ENCODE data around the gene SLC38A1.

SLC38A1 gene

GRCh38 chr12:46160981-46161690 is 107.7 kb downstream of the SLC38A1 start:
- DNase-seq = no peak

GRCh38 chr12:46160101-46160980 is 108.5 kb downstream of the SLC38A1 start:
- DNase-seq = peak; percentile 87

GRCh38 chr12:46159309-46159901 is 109.4 kb downstream of the SLC38A1 start:
- DNase-seq = no peak

- no peak for DNase-seq
Observed at GRCh38 chr12:46158501-46158900, 110.3 kb downstream of the SLC38A1 start.

- DNase-seq = peak; percentile 87
Observed at GRCh38 chr12:46154221-46154985, 114.4 kb downstream of the SLC38A1 start.

GRCh38 chr12:46153268-46153872 is 115.5 kb downstream of the SLC38A1 start:
- DNase-seq = no peak

- no peak for DNase-seq
Observed at GRCh38 chr12:46152456-46152855, 116.4 kb downstream of the SLC38A1 start.

- no peak for DNase-seq
Observed at GRCh38 chr12:46150735-46151134, 118.1 kb downstream of the SLC38A1 start.

GRCh38 chr12:46149905-46150304 is 118.9 kb downstream of the SLC38A1 start:
- no peak for DNase-seq

- no peak for DNase-seq
Observed at GRCh38 chr12:46149079-46149464, 119.8 kb downstream of the SLC38A1 start.

GRCh38 chr12:46148327-46149078 is 120.3 kb downstream of the SLC38A1 start:
- no peak for DNase-seq

- no peak for DNase-seq
Observed at GRCh38 chr12:46147144-46147543, 121.7 kb downstream of the SLC38A1 start.

GRCh38 chr12:46145881-46146280 is 123.0 kb downstream of the SLC38A1 start:
- no peak for DNase-seq

GRCh38 chr12:46144433-46144832 is 124.4 kb downstream of the SLC38A1 start:
- DNase-seq = no peak

GRCh38 chr12:46136249-46136648 is 132.6 kb downstream of the SLC38A1 start:
- DNase-seq = no peak

- DNase-seq = no peak
Observed at GRCh38 chr12:46135750-46136149, 133.1 kb downstream of the SLC38A1 start.

GRCh38 chr12:46134852-46135251 is 134.0 kb downstream of the SLC38A1 start:
- DNase-seq = no peak

- peak; percentile 84 for DNase-seq
Observed at GRCh38 chr12:46134205-46134811, 134.5 kb downstream of the SLC38A1 start.

- no peak for DNase-seq
Observed at GRCh38 chr12:46133751-46134150, 135.1 kb downstream of the SLC38A1 start.

Data from islet precursor cell (in vitro differentiated cells).